Lung (tissue), 12 donors: Measurements from ENCODE around the gene MTX2. TPM values are rescaled to one million over a fixed set of nuclear protein-coding genes. Genes with fewer than 3 reads are reported as not detected.

Source experiments
- ATAC-seq: fragments of 200-7000 bp; cut with Tn5 transposase; one replicate; pipeline ENCODE4 v1.9.1; 2020; ENCODE audit warnings: moderate number of reproducible peaks; ENCODE audit not compliant: insufficient read depth, low FRiP score
- DNase-seq, 3 donors: peaks; one replicate each; pipeline ENCODE4 v3.0.0-alpha.2; 2013 to 2017
- H3K27ac ChIP-seq, 2 donors: one replicate each; pipeline ENCODE4 v1.5.1; 2013; ENCODE audit warnings: mild to moderate bottlenecking in 2 of 2, moderate library complexity in 2 of 2, control low read depth in 1 of 2, inconsistent platforms in 1 of 2, low read depth in 1 of 2, low read length in 1 of 2
- H3K27me3 ChIP-seq, 3 donors: one replicate each; pipeline ENCODE4 v1.5.1; 2013; ENCODE audit warnings: low read length in 2 of 3; ENCODE audit not compliant: control insufficient read depth in 3 of 3, insufficient read depth in 3 of 3
- H3K36me3 ChIP-seq, 4 donors: one replicate each; pipeline ENCODE4 v1.5.1; 2013; ENCODE audit warnings: low read length in 4 of 4, mild to moderate bottlenecking in 1 of 4, moderate library complexity in 1 of 4; ENCODE audit not compliant: control insufficient read depth in 4 of 4, insufficient read depth in 4 of 4
- H3K4me1 ChIP-seq, 5 donors: one replicate each; pipeline ENCODE4 v1.5.1; 2013; ENCODE audit warnings: low read length in 5 of 5, mild to moderate bottlenecking in 2 of 5, moderate library complexity in 1 of 5; ENCODE audit not compliant: control insufficient read depth in 5 of 5, insufficient read depth in 5 of 5
- H3K4me3 ChIP-seq: one replicate; pipeline ENCODE4 v1.5.1; 2013; ENCODE audit warnings: mild to moderate bottlenecking, control low read depth, moderate library complexity
- H3K9ac ChIP-seq, 2 donors: one replicate each; pipeline ENCODE4 v1.5.1; 2013; ENCODE audit warnings: low read length in 2 of 2, control low read depth in 1 of 2; ENCODE audit not compliant: insufficient read depth in 1 of 2
- H3K9me3 ChIP-seq, 4 donors: one replicate each; pipeline ENCODE4 v1.5.1; 2013; ENCODE audit warnings: low read length in 3 of 4, mild to moderate bottlenecking in 1 of 4, moderate library complexity in 1 of 4; ENCODE audit not compliant: control insufficient read depth in 4 of 4, insufficient read depth in 3 of 4
- WGBS, 2 donors: extraction: QIAGEN DNeasy Blood & Tissue Kit; methylation state at CpG; one replicate each; pipeline ENCODE4 v1.1.7; 2013; 5-methylcytosine and 5-hydroxymethylcytosine counted together
- polyA plus RNA-seq, 2 donors: library from polyadenylated mRNA; stranded (reverse); fragments of 200-250 nt; gene quantifications; one replicate each; pipeline ENCODE4 v1.2.1, GENCODE V29; 2013
- total RNA-seq, 2 donors: library from RNA; depleted of rRNA in 1 of 2; stranded (reverse); fragments of >200 nt in 1 of 2; gene quantifications; one replicate each; pipeline ENCODE4 v1.2.1, GENCODE V29; 2014 to 2021
- TF ChIP-seq, protein P1 (sequence below): IDR thresholded peaks from 2 replicates; pipeline ENCODE4 v1.5.1; 2012; ENCODE audit warnings: mild to moderate bottlenecking; ENCODE audit errors: control extremely low read depth, extremely low read depth
- donor health status: control.
- donor health status: control.
- donor health status: Bipolar disorder and iron deficiency.
- donor health status: healthy.
- donor health status: DM: yes; HTN: yes; CAD: no.

Gene MTX2
- total and polyA plus RNA-seq, 4 donors, result 20.2 to 42.1 (median 27.7) TPM

DNA sequence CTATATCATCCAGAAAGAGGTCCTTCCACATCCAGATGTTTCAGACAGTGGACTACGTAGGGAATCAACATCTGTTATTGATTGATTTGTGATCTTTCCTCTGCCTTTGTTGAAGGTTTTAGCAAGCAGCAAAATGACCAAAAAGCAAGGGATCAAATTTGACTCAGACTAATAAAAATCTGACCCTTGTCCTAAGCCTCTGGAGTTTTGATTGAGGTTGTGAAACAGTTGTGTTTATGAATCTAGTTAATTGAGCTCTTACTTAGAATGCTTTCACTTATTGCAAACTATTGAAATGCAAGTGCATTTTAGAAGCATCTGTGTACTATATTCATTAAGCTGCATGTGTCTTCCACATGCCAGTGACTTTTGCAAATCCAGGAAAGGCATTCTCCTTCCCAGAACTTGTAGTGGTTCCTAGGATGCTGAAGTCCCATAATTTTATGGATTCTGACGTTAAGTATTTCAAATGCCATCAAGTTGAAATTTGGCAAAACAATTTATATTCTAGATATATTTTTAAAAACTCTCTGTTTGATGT, 116.0 kb downstream of the MTX2 start:
- 87 to 90% methylated on average over 2 of the region's 2 CpGs for WGBS, 2 donors
- DNase-seq, result no peak
- no peak for ATAC-seq
- Histone ChIP-seq H3K27me3 (no peaks in the 10 kb centered on the region), H3K4me1 (peaks cover 0 to 2% (median 0%) of the 10 kb centered on the region in 5 donors), H3K4me3 (no peak overlapping the region), H3K9me3 (no peaks in the 10 kb centered on the region), H3K36me3 (no peaks in the 10 kb centered on the region), H3K9ac (no peak overlapping the region), H3K27ac (no peak overlapping the region)
- TF ChIP-seq, protein P1, sequence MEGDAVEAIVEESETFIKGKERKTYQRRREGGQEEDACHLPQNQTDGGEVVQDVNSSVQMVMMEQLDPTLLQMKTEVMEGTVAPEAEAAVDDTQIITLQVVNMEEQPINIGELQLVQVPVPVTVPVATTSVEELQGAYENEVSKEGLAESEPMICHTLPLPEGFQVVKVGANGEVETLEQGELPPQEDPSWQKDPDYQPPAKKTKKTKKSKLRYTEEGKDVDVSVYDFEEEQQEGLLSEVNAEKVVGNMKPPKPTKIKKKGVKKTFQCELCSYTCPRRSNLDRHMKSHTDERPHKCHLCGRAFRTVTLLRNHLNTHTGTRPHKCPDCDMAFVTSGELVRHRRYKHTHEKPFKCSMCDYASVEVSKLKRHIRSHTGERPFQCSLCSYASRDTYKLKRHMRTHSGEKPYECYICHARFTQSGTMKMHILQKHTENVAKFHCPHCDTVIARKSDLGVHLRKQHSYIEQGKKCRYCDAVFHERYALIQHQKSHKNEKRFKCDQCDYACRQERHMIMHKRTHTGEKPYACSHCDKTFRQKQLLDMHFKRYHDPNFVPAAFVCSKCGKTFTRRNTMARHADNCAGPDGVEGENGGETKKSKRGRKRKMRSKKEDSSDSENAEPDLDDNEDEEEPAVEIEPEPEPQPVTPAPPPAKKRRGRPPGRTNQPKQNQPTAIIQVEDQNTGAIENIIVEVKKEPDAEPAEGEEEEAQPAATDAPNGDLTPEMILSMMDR, result no peak

DNA sequence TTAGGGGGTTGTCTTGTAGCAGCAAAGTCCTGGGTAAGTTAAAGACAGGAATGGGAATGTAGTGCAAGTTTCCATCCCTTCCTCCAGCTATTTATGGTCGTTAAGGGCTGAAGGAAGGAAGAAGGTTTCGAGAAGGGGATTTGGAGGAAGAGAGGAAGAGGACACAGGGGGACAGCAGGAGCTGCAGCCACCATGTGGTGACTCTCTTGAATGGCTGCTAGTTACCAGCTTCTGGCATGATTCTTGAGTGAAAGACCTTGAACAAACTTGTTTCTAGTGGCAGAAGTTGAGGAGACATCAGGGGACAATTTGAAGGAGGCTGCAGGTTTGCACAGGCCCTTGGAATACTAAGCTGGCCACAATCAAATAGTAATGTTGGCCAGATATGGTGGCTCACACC, 116.6 kb downstream of the MTX2 start:
- ATAC-seq, result no peak
- WGBS, 2 donors, result 35 to 45% methylated on average over 2 of the region's 2 CpGs
- Histone ChIP-seq H3K27ac (no peak overlapping the region), H3K9me3 (no peaks in the 10 kb centered on the region), H3K36me3 (no peaks in the 10 kb centered on the region), H3K9ac (no peak overlapping the region), H3K27me3 (no peaks in the 10 kb centered on the region), H3K4me3 (no peak overlapping the region), H3K4me1 (peaks cover 0 to 2% (median 0%) of the 10 kb centered on the region in 5 donors)
- DNase-seq, result no peak
- TF ChIP-seq, protein P1, result no peak

Other genes starting within 250 kb of the MTX2 start
- not detected for gene EVX2, start 185.5 kb upstream of the MTX2 start, total RNA-seq
- gene EVX2, start 185.5 kb upstream of the MTX2 start, polyA plus RNA-seq, result not detected
- not detected for gene HOXD13, start 176.7 kb upstream of the MTX2 start, total RNA-seq
- gene HOXD13, start 176.7 kb upstream of the MTX2 start, polyA plus RNA-seq, result not detected
- not detected for gene HOXD12, start 169.6 kb upstream of the MTX2 start, total RNA-seq
- not detected for gene HOXD12, start 169.6 kb upstream of the MTX2 start, polyA plus RNA-seq
- gene HOXD11, start 162.2 kb upstream of the MTX2 start, total RNA-seq, result not detected
- gene HOXD11, start 162.2 kb upstream of the MTX2 start, polyA plus RNA-seq, result not detected
- under 1 TPM in 1 of 2 donors, not detected in 1; 0.54 TPM for gene HOXD10, start 152.7 kb upstream of the MTX2 start, total RNA-seq
- gene HOXD10, start 152.7 kb upstream of the MTX2 start, polyA plus RNA-seq, result under 1 TPM in 1 of 2 donors, not detected in 1; 0.05 TPM
- gene HOXD9, start 146.7 kb upstream of the MTX2 start, total RNA-seq, result under 1 TPM; 0.65 to 0.80 TPM
- under 1 TPM; 0.29 to 0.37 TPM for gene HOXD9, start 146.7 kb upstream of the MTX2 start, polyA plus RNA-seq
- 1 to 10 TPM; 1.2 to 1.6 TPM for gene HOXD8, start 139.7 kb upstream of the MTX2 start, total RNA-seq
- gene HOXD8, start 139.7 kb upstream of the MTX2 start, polyA plus RNA-seq, result under 1 TPM; 0.34 to 0.85 TPM
- 1 to 10 TPM in 1 of 2 donors, under 1 TPM in 1; 0.74 to 1.1 TPM for gene HOXD4, start 117.9 kb upstream of the MTX2 start, total RNA-seq
- gene HOXD4, start 117.9 kb upstream of the MTX2 start, polyA plus RNA-seq, result under 1 TPM; 0.12 to 0.23 TPM
- 1 to 10 TPM; 1.1 to 2.5 TPM for gene HOXD3, start 112.1 kb upstream of the MTX2 start, total RNA-seq
- under 1 TPM; 0.07 to 0.18 TPM for gene HOXD3, start 112.1 kb upstream of the MTX2 start, polyA plus RNA-seq
- 1 to 10 TPM in 1 of 2 donors, under 1 TPM in 1; 0.40 to 2.5 TPM for gene HOXD1, start 80.8 kb upstream of the MTX2 start, total RNA-seq
- gene HOXD1, start 80.8 kb upstream of the MTX2 start, polyA plus RNA-seq, result 1 to 10 TPM in 1 of 2 donors, under 1 TPM in 1; 0.90 to 3.2 TPM